ENCODE results near the gene CIB2.
A peak's percentile ranks its signal among the peaks of the same experiment; 100 is the strongest.

CIB2 gene

GRCh38 chr15:78131295-78132061 lies at the start of gene CIB2:
CIB2 (minus strand) TSS chr15:78131445; CDS start chr15:78131215, 230 bp downstream.
- Histone ChIP-seq H3K27me3 (ENCODE audit: low read depth) (no peaks in the 10 kb centered on the region), H3K9me3 (no peaks in the 10 kb centered on the region), H3K4me1 (peaks cover 15% of the 10 kb centered on the region), H3K4me3 (peak within 1 kb of the TSS; percentile 79), H3K36me3 (replicated peaks) (no peaks in the 10 kb centered on the region)
- DNase-seq (ENCODE audit: low spot score in 2 of 2) = peak; percentile 93 to 96
- in situ Hi-C loops (cut with MboI; ENCODE audit: low sequenced_read_pairs) = no loop called here

- no peak overlapping the region for H3K4me3 ChIP-seq
- H3K4me1 ChIP-seq = no peaks in the 10 kb centered on the region
- peak in 1 of 2 experiments; percentile 2 for DNase-seq (ENCODE audit: low spot score in 2 of 2)
- no peaks in the 10 kb centered on the region; the same call in 1 of the 2 replicates for H3K9me3 ChIP-seq
- in situ Hi-C loops (cut with MboI; ENCODE audit: low sequenced_read_pairs) = no loop called here
- H3K27me3 ChIP-seq (ENCODE audit: low read depth) = no peaks in the 10 kb centered on the region
- H3K36me3 ChIP-seq (replicated peaks) = no peaks in the 10 kb centered on the region
Measured at GRCh38 chr15:78179906-78180305, 48.7 kb upstream of the CIB2 start.

DNA sequence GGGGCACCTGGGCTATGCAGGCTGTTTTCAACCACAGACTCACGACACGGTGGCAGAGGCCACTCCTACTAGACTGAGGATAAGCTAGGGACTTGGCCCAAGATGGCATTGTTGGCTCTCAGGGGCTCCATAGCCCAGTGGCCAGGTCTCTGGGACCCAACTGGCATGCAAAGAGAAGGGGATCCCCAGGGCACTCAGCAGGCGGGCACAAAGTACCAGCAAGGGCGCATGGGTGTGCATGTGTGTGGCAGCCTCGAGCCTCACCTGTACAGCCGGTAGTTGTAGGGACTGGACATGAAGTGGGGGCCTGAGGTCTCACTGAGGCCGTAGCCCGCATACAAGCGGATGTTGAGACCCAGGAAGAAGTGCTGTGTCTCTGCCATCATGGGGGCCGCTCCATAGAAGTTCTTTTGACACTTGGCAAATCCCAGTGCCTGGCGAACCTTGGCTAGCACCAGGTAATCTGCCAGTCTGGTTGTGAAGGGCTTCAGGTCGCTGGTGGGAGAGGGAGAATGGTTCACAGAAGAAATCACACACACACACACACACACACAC lies 48.1 kb upstream of the CIB2 start:
- no peak overlapping the region for H3K4me3 ChIP-seq
- H3K4me1 ChIP-seq = no peaks in the 10 kb centered on the region
- H3K9me3 ChIP-seq = no peaks in the 10 kb centered on the region; the same call in 1 of the 2 replicates
- in situ Hi-C loops (cut with MboI; ENCODE audit: low sequenced_read_pairs) = no loop called here
- H3K36me3 ChIP-seq (replicated peaks) = no peaks in the 10 kb centered on the region
- H3K27me3 ChIP-seq (ENCODE audit: low read depth) = no peaks in the 10 kb centered on the region
- DNase-seq (ENCODE audit: low spot score in 2 of 2) = peak in 1 of 2 experiments; percentile 8

DNA sequence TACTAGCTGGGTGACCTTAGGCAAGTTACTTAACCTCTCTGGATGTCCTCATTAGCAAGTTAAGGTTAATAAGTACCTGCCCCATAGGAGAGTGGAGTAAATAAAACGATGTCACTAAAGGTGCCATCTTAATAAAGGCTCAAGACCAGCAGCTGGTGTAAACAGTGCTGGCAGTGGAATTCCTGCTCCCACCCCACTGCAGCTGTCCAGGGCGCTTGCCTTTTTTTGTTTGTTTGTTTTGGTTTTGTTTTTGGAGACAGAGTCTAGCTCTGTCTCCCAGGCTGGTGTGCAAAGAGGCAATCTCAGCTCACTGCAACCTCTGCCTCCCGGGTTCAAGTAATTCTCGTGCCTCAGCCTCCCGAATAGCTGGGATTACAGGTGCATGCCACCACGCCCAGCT lies 46.8 kb upstream of the CIB2 start:
- Histone ChIP-seq H3K4me1 (no peaks in the 10 kb centered on the region), H3K36me3 (replicated peaks) (no peaks in the 10 kb centered on the region), H3K27me3 (ENCODE audit: low read depth) (no peaks in the 10 kb centered on the region), H3K4me3 (no peak overlapping the region), H3K9me3 (no peaks in the 10 kb centered on the region; the same call in 1 of the 2 replicates)
- DNase-seq (ENCODE audit: low spot score in 2 of 2) = peak in 1 of 2 experiments; percentile 5
- in situ Hi-C loops (cut with MboI; ENCODE audit: low sequenced_read_pairs) = no loop called here

DNA sequence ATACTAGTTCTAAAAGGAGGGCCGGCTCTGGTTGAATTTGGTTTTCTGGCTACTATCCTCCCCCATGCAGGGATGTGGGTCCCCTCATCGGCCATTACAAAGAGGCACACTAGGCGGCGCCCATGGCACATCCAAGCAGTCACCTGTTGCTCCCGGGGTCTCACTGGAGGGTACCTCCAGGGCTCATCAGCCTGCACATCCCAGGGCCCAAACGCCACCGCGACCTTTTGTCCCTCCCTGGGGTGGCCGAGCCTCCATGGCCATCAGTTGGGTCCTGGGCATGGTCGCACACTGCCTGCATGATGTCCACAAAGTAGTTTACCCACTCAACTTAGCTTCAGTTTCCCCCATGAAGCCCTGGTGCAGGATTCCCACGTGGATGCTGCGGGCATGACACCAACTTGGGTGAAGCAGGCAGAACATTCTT lies 46.2 kb upstream of the CIB2 start:
- H3K4me1 ChIP-seq = no peaks in the 10 kb centered on the region
- H3K9me3 ChIP-seq = no peaks in the 10 kb centered on the region; the same call in 1 of the 2 replicates
- no peaks in the 10 kb centered on the region for H3K27me3 ChIP-seq (ENCODE audit: low read depth)
- in situ Hi-C loops (cut with MboI; ENCODE audit: low sequenced_read_pairs) = no loop called here
- no peak overlapping the region for H3K4me3 ChIP-seq
- peaks cover 1% of the 10 kb centered on the region for H3K36me3 ChIP-seq (replicated peaks)
- peak; percentile 64 to 89 for DNase-seq (ENCODE audit: low spot score in 2 of 2)

- DNase-seq (ENCODE audit: low spot score in 2 of 2) = peak in 1 of 2 experiments; percentile 9
- no peaks in the 10 kb centered on the region; the same call in 1 of the 2 replicates for H3K9me3 ChIP-seq
- H3K4me3 ChIP-seq = no peak overlapping the region
- H3K36me3 ChIP-seq (replicated peaks) = peaks cover 23% of the 10 kb centered on the region
- H3K4me1 ChIP-seq = no peaks in the 10 kb centered on the region
- in situ Hi-C loops (cut with MboI; ENCODE audit: low sequenced_read_pairs) = no loop called here
- H3K27me3 ChIP-seq (ENCODE audit: low read depth) = no peaks in the 10 kb centered on the region
Measured at GRCh38 chr15:78175330-78175729, 44.1 kb upstream of the CIB2 start.

GRCh38 chr15:78174401-78174800 lies 43.2 kb upstream of the CIB2 start:
- no peaks in the 10 kb centered on the region for H3K4me1 ChIP-seq
- in situ Hi-C loops (cut with MboI; ENCODE audit: low sequenced_read_pairs) = loop anchor here (5.0 kb wide), 1 partner anchor 68 kb away; no protein-coding TSS in a partner anchor

GRCh38 chr15:78171864-78172472 lies 40.7 kb upstream of the CIB2 start:
- in situ Hi-C loops (cut with MboI; ENCODE audit: low sequenced_read_pairs) = loop anchor here (5.0 kb wide), 1 partner anchor 70 kb away; no protein-coding TSS in a partner anchor
- H3K36me3 ChIP-seq (replicated peaks) = peaks cover 47% of the 10 kb centered on the region

More at GRCh38 chr15:78174401-78174800, 43.2 kb upstream of the CIB2 start:
- Histone ChIP-seq H3K4me3 (no peak overlapping the region), H3K36me3 (replicated peaks) (peaks cover 29% of the 10 kb centered on the region), H3K9me3 (no peaks in the 10 kb centered on the region), H3K27me3 (ENCODE audit: low read depth) (no peaks in the 10 kb centered on the region)
- DNase-seq (ENCODE audit: low spot score in 2 of 2) = peak in 1 of 2 experiments; percentile 9

GRCh38 chr15:78170848-78171773 lies 39.9 kb upstream of the CIB2 start:
- H3K36me3 ChIP-seq (replicated peaks) = peaks cover 55% of the 10 kb centered on the region
- no peaks in the 10 kb centered on the region for H3K4me1 ChIP-seq

More at GRCh38 chr15:78171864-78172472, 40.7 kb upstream of the CIB2 start:
- Histone ChIP-seq H3K4me3 (no peak overlapping the region), H3K4me1 (no peaks in the 10 kb centered on the region), H3K27me3 (ENCODE audit: low read depth) (no peaks in the 10 kb centered on the region), H3K9me3 (no peaks in the 10 kb centered on the region)
- DNase-seq (ENCODE audit: low spot score in 2 of 2) = no peak

DNA sequence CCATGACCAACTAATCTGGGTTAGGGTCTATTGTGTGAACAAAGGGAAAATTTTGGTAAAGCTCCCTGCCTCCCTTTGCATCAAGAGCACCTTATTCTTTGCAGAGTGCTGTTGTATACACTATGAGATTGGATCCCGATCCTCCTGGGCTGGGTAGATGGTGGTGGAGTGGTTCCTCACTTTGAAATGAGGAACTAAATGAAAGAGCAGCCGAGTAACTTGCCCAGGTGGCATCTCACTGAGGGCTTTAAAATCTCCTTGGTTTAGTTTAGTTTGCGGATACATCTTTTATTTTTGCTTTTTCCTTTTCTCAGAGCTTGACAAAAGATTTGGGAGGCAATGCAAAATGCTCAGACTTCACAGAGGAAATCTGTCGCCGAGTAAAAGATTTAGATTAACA lies 37.4 kb upstream of the CIB2 start:
- Histone ChIP-seq H3K9me3 (no peaks in the 10 kb centered on the region), H3K4me1 (no peaks in the 10 kb centered on the region), H3K36me3 (replicated peaks) (peaks cover 76% of the 10 kb centered on the region), H3K4me3 (no peak overlapping the region), H3K27me3 (ENCODE audit: low read depth) (no peaks in the 10 kb centered on the region)
- in situ Hi-C loops (cut with MboI; ENCODE audit: low sequenced_read_pairs) = no loop called here
- DNase-seq (ENCODE audit: low spot score in 2 of 2) = no peak

More at GRCh38 chr15:78170848-78171773, 39.9 kb upstream of the CIB2 start:
- H3K27me3 ChIP-seq (ENCODE audit: low read depth) = no peaks in the 10 kb centered on the region
- no peak for DNase-seq (ENCODE audit: low spot score in 2 of 2)
- in situ Hi-C loops (cut with MboI; ENCODE audit: low sequenced_read_pairs) = loop anchor here (5.0 kb wide), 1 partner anchor 71 kb away; no protein-coding TSS in a partner anchor
- H3K4me3 ChIP-seq = no peak overlapping the region
- no peaks in the 10 kb centered on the region for H3K9me3 ChIP-seq

GRCh38 chr15:78167227-78167888 lies 36.1 kb upstream of the CIB2 start:
- in situ Hi-C loops (cut with MboI; ENCODE audit: low sequenced_read_pairs) = no loop called here
- H3K4me3 ChIP-seq = no peak overlapping the region
- no peak for DNase-seq (ENCODE audit: low spot score in 2 of 2)
- no peaks in the 10 kb centered on the region for H3K4me1 ChIP-seq
- H3K27me3 ChIP-seq (ENCODE audit: low read depth) = no peaks in the 10 kb centered on the region
- H3K36me3 ChIP-seq (replicated peaks) = peaks cover 84% of the 10 kb centered on the region
- H3K9me3 ChIP-seq = no peaks in the 10 kb centered on the region

GRCh38 chr15:78164010-78164409 lies 32.8 kb upstream of the CIB2 start:
- no peak for DNase-seq (ENCODE audit: low spot score in 2 of 2)
- Histone ChIP-seq H3K27me3 (ENCODE audit: low read depth) (no peaks in the 10 kb centered on the region), H3K4me3 (no peak overlapping the region), H3K9me3 (no peaks in the 10 kb centered on the region), H3K4me1 (no peaks in the 10 kb centered on the region), H3K36me3 (replicated peaks) (peaks cover 86% of the 10 kb centered on the region)
- in situ Hi-C loops (cut with MboI; ENCODE audit: low sequenced_read_pairs) = no loop called here
